ENCODE results near the gene RAVER1.
A peak's percentile ranks its signal among the peaks of the same experiment; 100 is the strongest.
"Not testable (repeated sequence)": the region's sequence is repeated elsewhere in the genome, so short reads cannot be mapped to it uniquely, and the experiment has no call there.

Gene RAVER1

GRCh38 chr19:10339977-10340376, 6.6 kb upstream of the RAVER1 start:
- no peaks in the 10 kb centered on the region for H3F3A ChIP-seq (ENCODE audit: low read depth)
- no peaks in the 10 kb centered on the region for H3K27me3 ChIP-seq (ENCODE audit: insufficient read depth, low read length, poor library complexity, severe bottlenecking)
- H3K36me3 ChIP-seq (ENCODE audit: insufficient read depth, low read length), result no peaks in the 10 kb centered on the region
- no peaks in the 10 kb centered on the region for H3K9me2 ChIP-seq (replicated peaks; ENCODE audit: low read depth, low read length)
- peak overlapping the region; percentile 90; the same call in 1 of the 2 replicates for H2AFZ ChIP-seq (ENCODE audit: low read length)
- peaks cover 23% of the 10 kb centered on the region for H3K4me1 ChIP-seq (ENCODE audit: insufficient read depth, low read length, poor library complexity, severe bottlenecking)
- H4K20me1 ChIP-seq (ENCODE audit: insufficient read depth, low read length, poor library complexity, severe bottlenecking), result peaks cover 2% of the 10 kb centered on the region
- H3K9ac ChIP-seq (ENCODE audit: low read depth, low read length, poor library complexity, severe bottlenecking), result peak overlapping the region; percentile 88
- H3K9me3 ChIP-seq (ENCODE audit: insufficient read depth, low read depth, low read length), result no peaks in the 10 kb centered on the region
- peaks cover 28% of the 10 kb centered on the region for H3K79me2 ChIP-seq (ENCODE audit: insufficient read depth, low read length)
- H3K4me2 ChIP-seq (ENCODE audit: low read depth, low read length, poor library complexity, severe bottlenecking), result peak overlapping the region; percentile 95
- TF ChIP-seq, protein P1, sequence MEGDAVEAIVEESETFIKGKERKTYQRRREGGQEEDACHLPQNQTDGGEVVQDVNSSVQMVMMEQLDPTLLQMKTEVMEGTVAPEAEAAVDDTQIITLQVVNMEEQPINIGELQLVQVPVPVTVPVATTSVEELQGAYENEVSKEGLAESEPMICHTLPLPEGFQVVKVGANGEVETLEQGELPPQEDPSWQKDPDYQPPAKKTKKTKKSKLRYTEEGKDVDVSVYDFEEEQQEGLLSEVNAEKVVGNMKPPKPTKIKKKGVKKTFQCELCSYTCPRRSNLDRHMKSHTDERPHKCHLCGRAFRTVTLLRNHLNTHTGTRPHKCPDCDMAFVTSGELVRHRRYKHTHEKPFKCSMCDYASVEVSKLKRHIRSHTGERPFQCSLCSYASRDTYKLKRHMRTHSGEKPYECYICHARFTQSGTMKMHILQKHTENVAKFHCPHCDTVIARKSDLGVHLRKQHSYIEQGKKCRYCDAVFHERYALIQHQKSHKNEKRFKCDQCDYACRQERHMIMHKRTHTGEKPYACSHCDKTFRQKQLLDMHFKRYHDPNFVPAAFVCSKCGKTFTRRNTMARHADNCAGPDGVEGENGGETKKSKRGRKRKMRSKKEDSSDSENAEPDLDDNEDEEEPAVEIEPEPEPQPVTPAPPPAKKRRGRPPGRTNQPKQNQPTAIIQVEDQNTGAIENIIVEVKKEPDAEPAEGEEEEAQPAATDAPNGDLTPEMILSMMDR (conservative IDR thresholded peaks at IDR 0.05; ENCODE audit: low read length), result no peak
- no peak for TF ChIP-seq EZH2phosphoT487 (IDR thresholded peaks at IDR 0.05; ENCODE audit: borderline replicate concordance)
- peak overlapping the region; percentile 88 for H3K4me3 ChIP-seq (ENCODE audit: low read length, poor library complexity, severe bottlenecking)

GRCh38 chr19:10339380-10339960, 6.1 kb upstream of the RAVER1 start, which contains the start of gene ICAM3:
Gene ICAM3, minus strand, starts transcription at chr19:10339624. Its CDS starts 10 bp downstream, at chr19:10339614.
- Histone ChIP-seq H2AFZ (ENCODE audit: low read length) (peak within 1 kb of the TSS; percentile 90), H3K9me3 (ENCODE audit: insufficient read depth, low read depth, low read length) (no peaks in the 10 kb centered on the region)

DNA sequence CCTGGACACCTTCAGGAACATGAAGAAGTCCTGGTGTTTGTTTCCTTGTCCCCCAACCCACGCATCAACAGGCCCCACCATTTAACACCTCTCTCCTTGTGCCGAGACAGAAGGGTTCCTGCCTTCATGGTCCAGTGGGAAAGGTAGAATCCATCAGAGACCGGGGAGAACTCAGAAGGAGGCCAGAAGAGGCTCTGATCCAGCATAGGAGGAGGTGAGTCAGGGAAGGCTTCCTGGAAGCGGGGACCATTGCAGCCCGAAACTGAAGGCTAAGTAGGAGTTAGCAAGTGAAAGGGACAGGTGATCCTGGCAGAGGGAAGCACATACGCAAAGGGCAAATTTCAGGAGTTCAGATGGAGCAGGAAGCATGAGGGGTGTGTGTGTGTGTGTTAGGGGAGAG, 5.6 kb upstream of the RAVER1 start:
- peaks cover 9% of the 10 kb centered on the region for H4K20me1 ChIP-seq (ENCODE audit: insufficient read depth, low read length, poor library complexity, severe bottlenecking)
- peaks cover 39% of the 10 kb centered on the region for H3K79me2 ChIP-seq (ENCODE audit: insufficient read depth, low read length)
- peak overlapping the region; percentile 95 for H3K4me2 ChIP-seq (ENCODE audit: low read depth, low read length, poor library complexity, severe bottlenecking)
- H3K36me3 ChIP-seq (ENCODE audit: insufficient read depth, low read length), result no peaks in the 10 kb centered on the region
- no peaks in the 10 kb centered on the region for H3K27me3 ChIP-seq (ENCODE audit: insufficient read depth, low read length, poor library complexity, severe bottlenecking)
- peaks cover 29% of the 10 kb centered on the region for H3K4me1 ChIP-seq (ENCODE audit: insufficient read depth, low read length, poor library complexity, severe bottlenecking)
- H3K9me2 ChIP-seq (replicated peaks; ENCODE audit: low read depth, low read length), result no peaks in the 10 kb centered on the region
- H3F3A ChIP-seq (ENCODE audit: low read depth), result 0 out of 2 replicates have a peak, but pooled peaks cover 4% of the 10 kb centered on the region
- no peak for TF ChIP-seq EZH2phosphoT487 (IDR thresholded peaks at IDR 0.05; ENCODE audit: borderline replicate concordance)
- TF ChIP-seq, protein P1 (conservative IDR thresholded peaks at IDR 0.05; ENCODE audit: low read length), result no peak
- peak overlapping the region; percentile 90 for H2AFZ ChIP-seq (ENCODE audit: low read length)
- H3K4me3 ChIP-seq (ENCODE audit: low read length, poor library complexity, severe bottlenecking), result peak overlapping the region; percentile 88
- peak overlapping the region; percentile 88 for H3K9ac ChIP-seq (ENCODE audit: low read depth, low read length, poor library complexity, severe bottlenecking)
- H3K9me3 ChIP-seq (ENCODE audit: insufficient read depth, low read depth, low read length), result no peaks in the 10 kb centered on the region

More at GRCh38 chr19:10339380-10339960, 6.1 kb upstream of the RAVER1 start, which contains the start of gene ICAM3:
- H3K4me1 ChIP-seq (ENCODE audit: insufficient read depth, low read length, poor library complexity, severe bottlenecking), result peaks cover 24% of the 10 kb centered on the region
- H4K20me1 ChIP-seq (ENCODE audit: insufficient read depth, low read length, poor library complexity, severe bottlenecking), result peaks cover 4% of the 10 kb centered on the region
- H3K36me3 ChIP-seq (ENCODE audit: insufficient read depth, low read length), result no peaks in the 10 kb centered on the region
- H3K79me2 ChIP-seq (ENCODE audit: insufficient read depth, low read length), result peaks cover 33% of the 10 kb centered on the region
- H3F3A ChIP-seq (ENCODE audit: low read depth), result no peaks in the 10 kb centered on the region
- H3K27me3 ChIP-seq (ENCODE audit: insufficient read depth, low read length, poor library complexity, severe bottlenecking), result no peaks in the 10 kb centered on the region
- no peaks in the 10 kb centered on the region for H3K9me2 ChIP-seq (replicated peaks; ENCODE audit: low read depth, low read length)
- H3K4me3 ChIP-seq (ENCODE audit: low read length, poor library complexity, severe bottlenecking), result peak within 1 kb of the TSS; percentile 88
- TF ChIP-seq EZH2phosphoT487 (IDR thresholded peaks at IDR 0.05; ENCODE audit: borderline replicate concordance), result no peak
- TF ChIP-seq, protein P1 (conservative IDR thresholded peaks at IDR 0.05; ENCODE audit: low read length), result no peak
- peak within 1 kb of the TSS; percentile 95 for H3K4me2 ChIP-seq (ENCODE audit: low read depth, low read length, poor library complexity, severe bottlenecking)
- H3K9ac ChIP-seq (ENCODE audit: low read depth, low read length, poor library complexity, severe bottlenecking), result peak within 1 kb of the TSS; percentile 88

DNA sequence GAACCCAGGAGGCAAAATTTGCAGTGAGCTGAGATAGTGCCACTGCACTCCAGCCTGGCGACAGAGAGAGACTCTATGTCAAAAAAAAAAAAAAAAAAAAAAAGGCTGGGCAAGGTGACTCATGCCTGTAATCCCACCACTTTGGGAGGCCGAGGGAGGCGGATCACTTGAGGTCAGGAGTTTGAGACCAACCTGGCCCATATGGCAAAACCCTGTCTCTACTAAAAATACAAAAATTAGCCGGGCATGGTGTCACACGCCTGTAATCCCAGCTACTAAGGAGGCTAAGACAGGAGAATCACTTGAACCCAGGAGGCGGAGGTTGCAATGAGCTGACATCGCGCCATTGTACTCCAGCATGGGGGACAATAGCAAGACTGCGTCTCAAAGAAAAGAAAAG, 3.4 kb upstream of the RAVER1 start:
- H3K9me2 ChIP-seq (replicated peaks; ENCODE audit: low read depth, low read length); H3K9me3 ChIP-seq (ENCODE audit: insufficient read depth, low read depth, low read length); H3F3A ChIP-seq (ENCODE audit: low read depth); H3K9ac ChIP-seq (ENCODE audit: low read depth, low read length, poor library complexity, severe bottlenecking); H3K4me3 ChIP-seq (ENCODE audit: low read length, poor library complexity, severe bottlenecking); H3K4me2 ChIP-seq (ENCODE audit: low read depth, low read length, poor library complexity, severe bottlenecking); H3K27me3 ChIP-seq (ENCODE audit: insufficient read depth, low read length, poor library complexity, severe bottlenecking); H2AFZ ChIP-seq (ENCODE audit: low read length); H3K36me3 ChIP-seq (ENCODE audit: insufficient read depth, low read length): not testable (repeated sequence)
- peaks cover 53% of the 10 kb centered on the region for H3K79me2 ChIP-seq (ENCODE audit: insufficient read depth, low read length)
- peaks cover 36% of the 10 kb centered on the region for H3K4me1 ChIP-seq (ENCODE audit: insufficient read depth, low read length, poor library complexity, severe bottlenecking)
- peaks cover 22% of the 10 kb centered on the region for H4K20me1 ChIP-seq (ENCODE audit: insufficient read depth, low read length, poor library complexity, severe bottlenecking)

Data from Loucy (cell line).